ENCODE measurements around the gene TADA1.

DNA sequence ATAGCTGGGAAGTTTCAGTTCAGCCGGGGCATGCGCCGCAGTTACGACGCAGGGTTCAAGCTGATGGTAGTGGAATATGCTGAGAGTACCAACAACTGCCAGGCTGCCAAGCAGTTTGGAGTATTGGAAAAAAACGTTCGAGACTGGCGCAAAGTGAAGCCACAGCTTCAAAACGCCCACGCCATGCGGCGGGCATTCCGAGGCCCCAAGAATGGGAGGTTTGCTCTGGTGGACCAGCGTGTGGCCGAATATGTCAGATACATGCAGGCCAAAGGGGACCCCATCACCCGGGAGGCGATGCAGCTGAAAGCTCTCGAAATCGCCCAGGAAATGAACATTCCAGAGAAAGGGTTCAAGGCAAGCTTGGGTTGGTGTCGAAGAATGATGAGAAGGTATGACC lies 26.9 kb downstream of the TADA1 start:
- TF ChIP-seq EZH2 (IDR thresholded peaks at IDR 0.05; ENCODE audit: borderline replicate concordance, low read length), result no peak
- TF ChIP-seq, protein P1, sequence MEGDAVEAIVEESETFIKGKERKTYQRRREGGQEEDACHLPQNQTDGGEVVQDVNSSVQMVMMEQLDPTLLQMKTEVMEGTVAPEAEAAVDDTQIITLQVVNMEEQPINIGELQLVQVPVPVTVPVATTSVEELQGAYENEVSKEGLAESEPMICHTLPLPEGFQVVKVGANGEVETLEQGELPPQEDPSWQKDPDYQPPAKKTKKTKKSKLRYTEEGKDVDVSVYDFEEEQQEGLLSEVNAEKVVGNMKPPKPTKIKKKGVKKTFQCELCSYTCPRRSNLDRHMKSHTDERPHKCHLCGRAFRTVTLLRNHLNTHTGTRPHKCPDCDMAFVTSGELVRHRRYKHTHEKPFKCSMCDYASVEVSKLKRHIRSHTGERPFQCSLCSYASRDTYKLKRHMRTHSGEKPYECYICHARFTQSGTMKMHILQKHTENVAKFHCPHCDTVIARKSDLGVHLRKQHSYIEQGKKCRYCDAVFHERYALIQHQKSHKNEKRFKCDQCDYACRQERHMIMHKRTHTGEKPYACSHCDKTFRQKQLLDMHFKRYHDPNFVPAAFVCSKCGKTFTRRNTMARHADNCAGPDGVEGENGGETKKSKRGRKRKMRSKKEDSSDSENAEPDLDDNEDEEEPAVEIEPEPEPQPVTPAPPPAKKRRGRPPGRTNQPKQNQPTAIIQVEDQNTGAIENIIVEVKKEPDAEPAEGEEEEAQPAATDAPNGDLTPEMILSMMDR (conservative IDR thresholded peaks at IDR 0.05 in 1 of 2, IDR thresholded peaks at IDR 0.05 in 1 of 2; ENCODE audit: extremely low read depth in 1 of 2, insufficient read depth in 1 of 2, low read depth in 1 of 2, low read length in 2 of 2), result no peak
